Astrocyte (in vitro differentiated cells and primary cell): ENCODE data around the gene HEXIM2. TPM values are rescaled to one million over a fixed set of nuclear protein-coding genes. Genes with fewer than 3 reads are reported as not detected.
A peak's percentile ranks its signal among the peaks of the same experiment; 100 is the strongest.

Experiments used
- DNase-seq: peaks from one replicate; pipeline ENCODE4 v3.0.0-alpha.2; 2010; ENCODE audit warnings: low read depth
- FAIRE-seq: peaks from 2 replicates; lab custom pipeline; 2011; peaks lifted over from hg19 to GRCh38; lab: Jason Lieb, UNC
- H2AFZ ChIP-seq: 2 replicates; pipeline ENCODE4 v1.6.0; 2012; ENCODE audit warnings: low read depth, low read length, inconsistent platforms
- H3K27ac ChIP-seq: 2 replicates; pipeline ENCODE4 v1.5.1; 2011; ENCODE audit warnings: low read depth, low read length, inconsistent platforms
- H3K27me3 ChIP-seq: 2 replicates; pipeline ENCODE4 v1.6.0; 2011; ENCODE audit warnings: low read length, inconsistent platforms; ENCODE audit not compliant: insufficient read depth
- H3K36me3 ChIP-seq: 2 replicates; pipeline ENCODE4 v1.5.1; 2011; ENCODE audit warnings: low read length, inconsistent platforms; ENCODE audit not compliant: insufficient read depth
- H3K4me1 ChIP-seq: 2 replicates; pipeline ENCODE4 v1.5.1; 2011; ENCODE audit warnings: low read length, inconsistent platforms; ENCODE audit not compliant: insufficient read depth
- H3K4me2 ChIP-seq: 2 replicates; pipeline ENCODE4 v1.6.0; 2012; ENCODE audit warnings: low read length, inconsistent platforms
- H3K4me3 ChIP-seq: 2 replicates; pipeline ENCODE4 v1.5.1; 2011; ENCODE audit warnings: low read depth, mild to moderate bottlenecking, low read length, inconsistent platforms; ENCODE audit not compliant: insufficient read depth
- H3K79me2 ChIP-seq: 2 replicates; pipeline ENCODE4 v1.6.0; 2012; ENCODE audit warnings: mild to moderate bottlenecking, low read length, inconsistent platforms; ENCODE audit not compliant: insufficient read depth
- H3K9ac ChIP-seq: 2 replicates; pipeline ENCODE4 v1.6.0; 2012; ENCODE audit warnings: mild to moderate bottlenecking, low read length, inconsistent platforms
- H3K9me3 ChIP-seq: 2 replicates; pipeline ENCODE4 v1.5.1; 2012; ENCODE audit warnings: low read depth, mild to moderate bottlenecking, low read length, inconsistent platforms; ENCODE audit not compliant: insufficient read depth
- H4K20me1 ChIP-seq: 2 replicates; pipeline ENCODE4 v1.6.0; 2012; ENCODE audit warnings: low read length, inconsistent platforms; ENCODE audit not compliant: insufficient read depth
- H3K27ac Mint-ChIP-seq: one replicate; pipeline ENCODE4 v1.8.0; 2021; ENCODE audit warnings: mild to moderate bottlenecking, mixed read lengths; ENCODE audit not compliant: unreplicated experiment
- H3K27me3 Mint-ChIP-seq: one replicate; pipeline ENCODE4 v1.8.0; 2021; ENCODE audit warnings: low read depth, mixed read lengths; ENCODE audit not compliant: unreplicated experiment
- H3K36me3 Mint-ChIP-seq: one replicate; pipeline ENCODE4 v1.8.0; 2021; ENCODE audit warnings: low read depth, mixed read lengths; ENCODE audit not compliant: unreplicated experiment
- H3K4me1 Mint-ChIP-seq: one replicate; pipeline ENCODE4 v1.8.0; 2021; ENCODE audit warnings: low read depth, mixed read lengths; ENCODE audit not compliant: unreplicated experiment
- H3K4me3 Mint-ChIP-seq: one replicate; pipeline ENCODE4 v1.8.0; 2021; ENCODE audit warnings: mild to moderate bottlenecking, moderate library complexity, mixed read lengths; ENCODE audit not compliant: unreplicated experiment
- H3K9me3 Mint-ChIP-seq: one replicate; pipeline ENCODE4 v1.8.0; 2021; ENCODE audit warnings: mild to moderate bottlenecking, mixed read lengths; ENCODE audit not compliant: unreplicated experiment
- EZH2 ChIP-seq: IDR thresholded peaks from 2 replicates; pipeline ENCODE4 v1.6.1; 2012; ENCODE audit warnings: mild to moderate bottlenecking, low read length, inconsistent platforms; ENCODE audit not compliant: insufficient read depth
- total RNA-seq: library from RNA; stranded (reverse); gene quantifications from 2 replicates; pipeline ENCODE4 v1.2.1, GENCODE V29; 2021
- TF ChIP-seq, protein P1 (sequence below): IDR thresholded peaks from 2 replicates; pipeline ENCODE4 v1.5.1; 2011; ENCODE audit warnings: low read depth, mild to moderate bottlenecking, inconsistent platforms, low read length, moderate library complexity; ENCODE audit not compliant: insufficient read depth

HEXIM2 gene
- total RNA-seq, 1 donor from 2014 or later = 9.0 TPM

DNA sequence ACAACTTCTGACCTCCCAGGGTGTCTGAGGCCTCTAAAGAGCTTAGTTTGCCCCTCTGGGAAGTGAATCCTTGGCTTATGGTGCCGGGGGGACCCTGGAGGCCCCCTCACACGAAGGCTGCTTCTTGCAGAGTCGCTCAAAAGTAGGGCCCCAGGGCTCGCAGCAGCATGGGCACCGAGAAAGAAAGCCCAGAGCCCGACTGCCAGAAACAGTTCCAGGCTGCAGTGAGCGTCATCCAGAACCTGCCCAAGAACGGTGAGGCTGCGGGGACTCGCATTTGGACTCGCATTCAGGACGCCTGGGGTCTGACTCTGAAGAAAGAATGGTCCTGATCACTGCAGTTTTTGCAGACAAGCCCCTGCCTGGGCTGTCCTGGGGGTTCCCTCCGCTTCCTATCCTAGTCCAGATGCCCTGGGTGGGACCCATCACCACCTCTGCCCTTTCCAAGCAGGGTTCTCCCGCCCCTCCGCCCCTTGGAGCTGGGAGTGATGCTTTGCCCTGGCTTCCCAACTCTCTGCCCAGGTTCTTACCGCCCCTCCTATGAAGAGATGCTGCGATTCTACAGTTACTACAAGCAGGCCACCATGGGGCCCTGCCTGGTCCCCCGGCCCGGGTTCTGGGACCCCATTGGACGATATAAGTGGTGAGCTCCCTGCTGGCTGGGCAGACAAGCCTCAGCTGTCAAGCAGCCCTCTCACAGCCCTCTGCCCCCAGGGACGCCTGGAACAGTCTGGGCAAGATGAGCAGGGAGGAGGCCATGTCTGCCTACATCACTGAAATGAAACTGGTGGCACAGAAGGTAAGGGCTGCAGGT is 25.5 kb upstream of the HEXIM2 start:
- Mint-ChIP-seq H3K4me1 (peaks cover 3% of the 10 kb centered on the region), H3K27ac (peak overlapping the region; percentile 41), H3K4me3 (peak overlapping the region; percentile 81), H3K9me3 (no peaks in the 10 kb centered on the region), H3K27me3 (no peaks in the 10 kb centered on the region), H3K36me3 (peaks cover 2% of the 10 kb centered on the region)
- peak overlapping the region; percentile 60 for H3K4me3 ChIP-seq
- no peaks in the 10 kb centered on the region for H3K9me3 ChIP-seq
- DNase-seq (no peak), FAIRE-seq (no peak)
- no peaks in the 10 kb centered on the region for H3K36me3 ChIP-seq
- peak overlapping the region; percentile 7 for H3K27ac ChIP-seq
- H3K9ac ChIP-seq = peak overlapping the region; percentile 63
- H3K4me2 ChIP-seq = peak overlapping the region; percentile 86
- peaks cover 10% of the 10 kb centered on the region for H3K79me2 ChIP-seq
- H3K4me1 ChIP-seq = peaks cover 12% of the 10 kb centered on the region
- H2AFZ ChIP-seq = peak overlapping the region; percentile 68
- H4K20me1 ChIP-seq = peaks cover 5% of the 10 kb centered on the region
- no peaks in the 10 kb centered on the region for H3K27me3 ChIP-seq
- TF ChIP-seq, protein P1, sequence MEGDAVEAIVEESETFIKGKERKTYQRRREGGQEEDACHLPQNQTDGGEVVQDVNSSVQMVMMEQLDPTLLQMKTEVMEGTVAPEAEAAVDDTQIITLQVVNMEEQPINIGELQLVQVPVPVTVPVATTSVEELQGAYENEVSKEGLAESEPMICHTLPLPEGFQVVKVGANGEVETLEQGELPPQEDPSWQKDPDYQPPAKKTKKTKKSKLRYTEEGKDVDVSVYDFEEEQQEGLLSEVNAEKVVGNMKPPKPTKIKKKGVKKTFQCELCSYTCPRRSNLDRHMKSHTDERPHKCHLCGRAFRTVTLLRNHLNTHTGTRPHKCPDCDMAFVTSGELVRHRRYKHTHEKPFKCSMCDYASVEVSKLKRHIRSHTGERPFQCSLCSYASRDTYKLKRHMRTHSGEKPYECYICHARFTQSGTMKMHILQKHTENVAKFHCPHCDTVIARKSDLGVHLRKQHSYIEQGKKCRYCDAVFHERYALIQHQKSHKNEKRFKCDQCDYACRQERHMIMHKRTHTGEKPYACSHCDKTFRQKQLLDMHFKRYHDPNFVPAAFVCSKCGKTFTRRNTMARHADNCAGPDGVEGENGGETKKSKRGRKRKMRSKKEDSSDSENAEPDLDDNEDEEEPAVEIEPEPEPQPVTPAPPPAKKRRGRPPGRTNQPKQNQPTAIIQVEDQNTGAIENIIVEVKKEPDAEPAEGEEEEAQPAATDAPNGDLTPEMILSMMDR = no peak

DNA sequence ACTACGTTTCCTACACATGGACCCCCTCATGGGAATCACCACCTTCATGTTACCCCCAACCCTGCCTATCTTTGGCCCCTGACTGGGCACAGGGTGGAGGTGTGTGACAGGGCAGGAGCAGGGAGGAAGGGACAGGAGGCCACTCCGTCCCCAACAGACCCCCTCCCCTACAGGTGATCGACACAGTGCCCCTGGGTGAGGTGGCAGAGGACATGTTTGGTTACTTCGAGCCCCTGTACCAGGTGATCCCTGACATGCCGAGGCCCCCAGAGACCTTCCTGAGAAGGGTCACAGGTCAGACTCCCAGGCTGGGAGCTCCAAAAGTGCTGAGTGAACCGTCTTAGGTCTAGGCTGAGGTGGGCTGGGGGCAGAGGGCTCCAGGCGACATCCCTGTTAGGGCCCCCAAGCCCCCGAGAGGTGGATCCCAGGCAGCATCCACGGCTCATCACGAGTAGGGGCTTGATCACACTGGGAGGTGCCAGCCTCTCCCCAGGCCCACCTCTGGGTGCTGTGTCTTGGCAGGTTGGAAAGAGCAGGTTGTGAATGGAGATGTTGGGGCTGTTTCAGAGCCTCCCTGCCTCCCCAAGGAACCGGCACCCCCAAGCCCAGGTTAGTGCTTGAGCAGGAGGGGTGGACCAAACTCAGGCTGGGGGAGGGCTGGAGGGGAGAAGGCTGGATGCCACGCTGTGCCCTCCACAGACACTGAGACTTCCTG is 24.7 kb upstream of the HEXIM2 start:
- H3K9me3 ChIP-seq = no peaks in the 10 kb centered on the region
- no peaks in the 10 kb centered on the region for H3K27me3 Mint-ChIP-seq
- no peak overlapping the region for H2AFZ ChIP-seq
- no peak for FAIRE-seq
- H3K9ac ChIP-seq = no peak overlapping the region
- no peaks in the 10 kb centered on the region for H3K4me1 Mint-ChIP-seq
- no peaks in the 10 kb centered on the region for H3K27me3 ChIP-seq
- peaks cover 2% of the 10 kb centered on the region for H3K79me2 ChIP-seq
- H3K4me3 Mint-ChIP-seq = no peak overlapping the region
- H3K4me3 ChIP-seq = no peak overlapping the region
- peaks cover 3% of the 10 kb centered on the region for H3K4me1 ChIP-seq
- H3K4me2 ChIP-seq = no peak overlapping the region
- peaks cover 2% of the 10 kb centered on the region for H3K36me3 Mint-ChIP-seq
- no peaks in the 10 kb centered on the region for H4K20me1 ChIP-seq
- no peak overlapping the region for H3K27ac ChIP-seq
- no peak for TF ChIP-seq EZH2
- TF ChIP-seq, protein P1 = no peak
- no peaks in the 10 kb centered on the region for H3K9me3 Mint-ChIP-seq
- no peaks in the 10 kb centered on the region for H3K36me3 ChIP-seq
- no peak for DNase-seq
- H3K27ac Mint-ChIP-seq = no peak overlapping the region
